Measurements from ENCODE around the gene ATXN3L. TPM values are rescaled to one million over a fixed set of nuclear protein-coding genes. Genes with fewer than 3 reads are reported as not detected.

Gene ATXN3L
- total and polyA plus RNA-seq, 2 donors (not counting 1 experiment from before 2014, with no cell fraction given), result not detected

DNA sequence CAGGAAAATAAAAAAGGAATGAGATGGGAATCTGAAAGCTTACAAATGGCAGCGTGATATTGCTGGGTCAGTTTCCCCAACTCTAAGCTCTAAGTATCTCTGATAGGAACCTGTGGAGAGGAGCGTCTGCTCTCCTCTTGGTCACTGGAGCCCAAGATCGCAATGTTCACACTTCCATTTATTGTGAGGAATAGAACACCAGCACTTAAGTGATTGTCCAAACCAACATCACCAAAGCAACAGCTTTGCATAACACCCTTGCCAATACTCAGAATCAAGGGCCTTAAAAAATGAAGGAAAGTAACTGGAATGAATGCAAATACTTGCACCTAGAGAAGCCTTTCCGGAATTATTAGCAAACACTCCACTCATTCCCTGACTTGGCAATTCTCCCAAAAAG, 46.8 kb upstream of the ATXN3L start:
- no peaks in the 10 kb centered on the region for H3K36me3 ChIP-seq (ENCODE audit: control insufficient read depth, insufficient read depth, low read length)
- no peak overlapping the region for H2AFZ ChIP-seq (ENCODE audit: low read length)

DNA sequence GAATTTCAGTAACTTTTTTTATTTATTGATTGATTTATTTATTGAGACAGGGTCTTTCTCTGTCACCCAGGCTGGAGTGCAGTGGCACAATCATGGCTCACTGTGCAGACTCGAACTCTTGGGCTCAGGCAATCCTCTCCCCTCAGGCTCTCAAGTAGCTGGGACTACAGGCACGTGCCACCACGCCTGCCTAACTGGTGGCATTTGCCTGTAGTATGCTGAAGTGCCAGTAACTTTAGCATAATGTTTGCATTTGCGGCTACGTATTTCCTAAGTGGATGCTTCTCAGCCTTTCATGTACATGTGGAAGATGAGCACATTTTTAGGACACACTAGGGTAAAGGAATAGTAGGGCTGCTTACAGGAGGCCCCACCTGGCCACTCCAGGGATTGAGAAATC, 45.3 kb upstream of the ATXN3L start:
- no peak overlapping the region for H3K9ac ChIP-seq (ENCODE audit: insufficient read depth, low read length)
- TF ChIP-seq, protein P1, sequence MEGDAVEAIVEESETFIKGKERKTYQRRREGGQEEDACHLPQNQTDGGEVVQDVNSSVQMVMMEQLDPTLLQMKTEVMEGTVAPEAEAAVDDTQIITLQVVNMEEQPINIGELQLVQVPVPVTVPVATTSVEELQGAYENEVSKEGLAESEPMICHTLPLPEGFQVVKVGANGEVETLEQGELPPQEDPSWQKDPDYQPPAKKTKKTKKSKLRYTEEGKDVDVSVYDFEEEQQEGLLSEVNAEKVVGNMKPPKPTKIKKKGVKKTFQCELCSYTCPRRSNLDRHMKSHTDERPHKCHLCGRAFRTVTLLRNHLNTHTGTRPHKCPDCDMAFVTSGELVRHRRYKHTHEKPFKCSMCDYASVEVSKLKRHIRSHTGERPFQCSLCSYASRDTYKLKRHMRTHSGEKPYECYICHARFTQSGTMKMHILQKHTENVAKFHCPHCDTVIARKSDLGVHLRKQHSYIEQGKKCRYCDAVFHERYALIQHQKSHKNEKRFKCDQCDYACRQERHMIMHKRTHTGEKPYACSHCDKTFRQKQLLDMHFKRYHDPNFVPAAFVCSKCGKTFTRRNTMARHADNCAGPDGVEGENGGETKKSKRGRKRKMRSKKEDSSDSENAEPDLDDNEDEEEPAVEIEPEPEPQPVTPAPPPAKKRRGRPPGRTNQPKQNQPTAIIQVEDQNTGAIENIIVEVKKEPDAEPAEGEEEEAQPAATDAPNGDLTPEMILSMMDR (conservative IDR thresholded peaks at IDR 0.05 in 1 of 2, IDR thresholded peaks at IDR 0.05 in 1 of 2; ENCODE audit: low read depth in 1 of 2, low read length in 2 of 2), result no peak
- TF ChIP-seq EZH2 (IDR thresholded peaks at IDR 0.05; ENCODE audit: low read length, missing control alignments), result no peak
- H4K20me1 ChIP-seq (ENCODE audit: control insufficient read depth, extremely low read depth, insufficient read depth, low read length), result no peaks in the 10 kb centered on the region
- no peaks in the 10 kb centered on the region for H3K36me3 ChIP-seq (ENCODE audit: control insufficient read depth, insufficient read depth, low read length)
- H3K4me3 ChIP-seq (replicated peaks in 1 of 4; ENCODE audit: control extremely low read depth in 1 of 4, insufficient read depth in 1 of 4, low read depth in 3 of 4, low read length in 4 of 4), result no peak overlapping the region
- no peaks in the 10 kb centered on the region for H3K79me2 ChIP-seq (ENCODE audit: control insufficient read depth, insufficient read depth, low read length)
- H3K27me3 ChIP-seq (ENCODE audit: control insufficient read depth, insufficient read depth, low read length), result no peaks in the 10 kb centered on the region
- H2AFZ ChIP-seq (ENCODE audit: low read length), result no peak overlapping the region
- no peak for DNase-seq (ENCODE audit: low read depth in 2 of 2)
- H3K4me2 ChIP-seq (ENCODE audit: extremely low read depth, insufficient read depth, low read length), result no peak overlapping the region
- no peaks in the 10 kb centered on the region for H3K4me1 ChIP-seq (ENCODE audit: control insufficient read depth, extremely low read depth, insufficient read depth, low read length)
- no peaks in the 10 kb centered on the region for H3K9me3 ChIP-seq (ENCODE audit: control insufficient read depth, insufficient read depth, low read depth, low read length)
- no peak overlapping the region for H3K27ac ChIP-seq (ENCODE audit: insufficient read depth, low read length)

More for the DNA sequence above, 46.8 kb upstream of the ATXN3L start:
- Histone ChIP-seq H3K9me3 (ENCODE audit: control insufficient read depth, insufficient read depth, low read depth, low read length) (no peaks in the 10 kb centered on the region), H3K9ac (ENCODE audit: insufficient read depth, low read length) (no peak overlapping the region), H3K4me3 (replicated peaks in 1 of 4; ENCODE audit: control extremely low read depth in 1 of 4, insufficient read depth in 1 of 4, low read depth in 3 of 4, low read length in 4 of 4) (no peak overlapping the region), H3K79me2 (ENCODE audit: control insufficient read depth, insufficient read depth, low read length) (no peaks in the 10 kb centered on the region), H3K27ac (ENCODE audit: insufficient read depth, low read length) (no peak overlapping the region), H3K4me2 (ENCODE audit: extremely low read depth, insufficient read depth, low read length) (no peak overlapping the region), H3K27me3 (ENCODE audit: control insufficient read depth, insufficient read depth, low read length) (no peaks in the 10 kb centered on the region), H3K4me1 (ENCODE audit: control insufficient read depth, extremely low read depth, insufficient read depth, low read length) (no peaks in the 10 kb centered on the region), H4K20me1 (ENCODE audit: control insufficient read depth, extremely low read depth, insufficient read depth, low read length) (no peaks in the 10 kb centered on the region)
- DNase-seq (ENCODE audit: low read depth in 2 of 2), result no peak
- no peak for TF ChIP-seq EZH2 (IDR thresholded peaks at IDR 0.05; ENCODE audit: low read length, missing control alignments)
- TF ChIP-seq, protein P1 (conservative IDR thresholded peaks at IDR 0.05 in 1 of 2, IDR thresholded peaks at IDR 0.05 in 1 of 2; ENCODE audit: low read depth in 1 of 2, low read length in 2 of 2), result no peak

DNA sequence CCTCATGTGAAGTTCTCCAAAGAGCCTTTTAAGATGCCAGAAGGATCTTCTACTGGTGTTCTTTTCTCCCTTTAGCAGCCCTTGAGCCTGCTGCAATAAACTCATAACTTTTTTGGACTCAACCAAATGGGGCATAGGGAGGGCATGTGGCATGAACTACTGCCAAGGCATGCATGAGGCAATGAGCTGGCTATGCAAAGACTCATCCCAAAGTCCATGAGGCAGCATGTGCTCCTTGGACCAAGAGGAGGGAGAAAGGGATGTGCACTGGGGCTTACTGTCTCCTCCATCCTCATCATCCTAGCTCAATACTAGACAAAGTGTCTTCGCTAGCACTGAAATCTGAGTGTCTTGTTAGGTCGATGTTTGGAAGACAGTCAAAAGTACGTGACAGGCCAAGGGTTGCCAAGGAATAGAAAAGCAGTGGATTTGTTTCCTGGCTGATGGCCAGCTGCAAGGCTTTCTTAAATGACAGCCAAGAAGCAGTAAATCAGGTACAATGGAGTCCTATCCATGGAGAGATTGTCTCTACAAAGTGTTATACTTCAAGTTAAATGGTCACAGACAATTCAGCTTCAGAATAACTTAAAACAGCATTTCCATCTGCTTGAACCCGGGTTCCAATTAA, 44.5 kb upstream of the ATXN3L start:
- H4K20me1 ChIP-seq (ENCODE audit: control insufficient read depth, extremely low read depth, insufficient read depth, low read length), result no peaks in the 10 kb centered on the region
- no peak for TF ChIP-seq EZH2 (IDR thresholded peaks at IDR 0.05; ENCODE audit: low read length, missing control alignments)
- TF ChIP-seq, protein P1 (conservative IDR thresholded peaks at IDR 0.05 in 1 of 2, IDR thresholded peaks at IDR 0.05 in 1 of 2; ENCODE audit: low read depth in 1 of 2, low read length in 2 of 2), result no peak
- no peak for DNase-seq (ENCODE audit: low read depth in 2 of 2)

More for the DNA sequence above, 44.5 kb upstream of the ATXN3L start:
- Histone ChIP-seq H3K36me3 (ENCODE audit: control insufficient read depth, insufficient read depth, low read length) (no peaks in the 10 kb centered on the region), H3K27me3 (ENCODE audit: control insufficient read depth, insufficient read depth, low read length) (no peaks in the 10 kb centered on the region), H3K27ac (ENCODE audit: insufficient read depth, low read length) (no peak overlapping the region), H3K79me2 (ENCODE audit: control insufficient read depth, insufficient read depth, low read length) (no peaks in the 10 kb centered on the region), H3K4me1 (ENCODE audit: control insufficient read depth, extremely low read depth, insufficient read depth, low read length) (no peaks in the 10 kb centered on the region), H3K4me2 (ENCODE audit: extremely low read depth, insufficient read depth, low read length) (no peak overlapping the region), H3K9me3 (ENCODE audit: control insufficient read depth, insufficient read depth, low read depth, low read length) (no peaks in the 10 kb centered on the region), H3K4me3 (replicated peaks in 1 of 4; ENCODE audit: control extremely low read depth in 1 of 4, insufficient read depth in 1 of 4, low read depth in 3 of 4, low read length in 4 of 4) (no peak overlapping the region), H2AFZ (ENCODE audit: low read length) (no peak overlapping the region), H3K9ac (ENCODE audit: insufficient read depth, low read length) (no peak overlapping the region)

All from fibroblast of lung (primary cell).